Vagina (tissue), 2 donors: ENCODE results near the gene STX4.

Source experiments
- CTCF ChIP-seq, 3 experiments: fragments of 450-650 bp in 2 of 3; fragments of 200-600 bp in 1 of 3; sonication (generic) in 1 of 3; IDR thresholded peaks; one replicate each; pipeline ENCODE4 v1.5.1; 2017 to 2019; ENCODE audit warnings: antibody characterized with exemption in 3 of 3, mild to moderate bottlenecking in 2 of 3, moderate library complexity in 2 of 3
- POLR2A ChIP-seq, 2 donors: fragments of 450-650 bp; IDR thresholded peaks; one replicate each; pipeline ENCODE4 v1.6.1; 2017; ENCODE audit warnings: antibody characterized with exemption in 2 of 2, mild to moderate bottlenecking in 2 of 2, moderate library complexity in 2 of 2
- POLR2AphosphoS5 ChIP-seq, 2 donors: sonication (generic); formaldehyde crosslinking; IDR thresholded peaks; one replicate each; pipeline ENCODE4 v1.9.0; 2017; ENCODE audit warnings: antibody characterized with exemption in 2 of 2, mild to moderate bottlenecking in 2 of 2, low read depth in 1 of 2; ENCODE audit not compliant: insufficient read depth in 1 of 2

- TF ChIP-seq CTCF (IDR thresholded peaks at IDR 0.05) (no peak), POLR2A (IDR thresholded peaks at IDR 0.05) (no peak), POLR2AphosphoS5 (IDR thresholded peaks at IDR 0.05; ENCODE audit: insufficient read depth in 1 of 2, low read depth in 1 of 2) (no peak)
These were observed 42.3 kb upstream of the STX4 start for GRCh38 chr16:30991052-30991451.
